Vagina (tissue), 2 donors: ENCODE data around the gene TMEM39A. TPM values are rescaled to one million over a fixed set of nuclear protein-coding genes. Genes with fewer than 3 reads are reported as not detected.

Source experiments
- DNase-seq, 2 donors: peaks; one replicate each; pipeline ENCODE4 v3.0.0-alpha.2; 2017; ENCODE audit errors: extremely low spot score in 2 of 2
- H3K27ac ChIP-seq: fragments of 200-600 bp; sonication (generic); one replicate; pipeline ENCODE4 v1.5.1; 2019
- H3K27me3 ChIP-seq: fragments of 200-600 bp; sonication (generic); one replicate; pipeline ENCODE4 v1.5.1; 2019
- H3K36me3 ChIP-seq, 2 donors: fragments of 200-600 bp; sonication (generic); one replicate each; pipeline ENCODE4 v1.5.1; 2017 to 2019
- H3K4me1 ChIP-seq: fragments of 200-600 bp; sonication (generic); one replicate; pipeline ENCODE4 v1.5.1; 2019
- H3K4me3 ChIP-seq, 2 donors: fragments of 200-600 bp; sonication (generic); 1 replicate in 1 of 2; 2 replicates in 1 of 2; pipeline ENCODE4 v1.5.1; 2016 to 2019
- H3K9me3 ChIP-seq: fragments of 200-600 bp; sonication (generic); one replicate; pipeline ENCODE4 v1.5.1; 2019
- CTCF ChIP-seq, 3 experiments: fragments of 450-650 bp in 2 of 3; fragments of 200-600 bp in 1 of 3; sonication (generic) in 1 of 3; IDR thresholded peaks; one replicate each; pipeline ENCODE4 v1.5.1; 2017 to 2019; ENCODE audit warnings: antibody characterized with exemption in 3 of 3, mild to moderate bottlenecking in 2 of 3, moderate library complexity in 2 of 3
- POLR2A ChIP-seq, 2 donors: fragments of 450-650 bp; IDR thresholded peaks; one replicate each; pipeline ENCODE4 v1.6.1; 2017; ENCODE audit warnings: antibody characterized with exemption in 2 of 2, mild to moderate bottlenecking in 2 of 2, moderate library complexity in 2 of 2
- POLR2AphosphoS5 ChIP-seq, 2 donors: sonication (generic); formaldehyde crosslinking; IDR thresholded peaks; one replicate each; pipeline ENCODE4 v1.9.0; 2017; ENCODE audit warnings: antibody characterized with exemption in 2 of 2, mild to moderate bottlenecking in 2 of 2, low read depth in 1 of 2; ENCODE audit not compliant: insufficient read depth in 1 of 2
- intact Hi-C: fragments of 100-400 bp; cut with DNase I; formaldehyde crosslinking; loops from one replicate; pipeline ENCODE4 v1.15.1; 2023
- total RNA-seq: library from RNA; depleted of rRNA; stranded (reverse); fragments of >200 nt; gene quantifications from one replicate; pipeline ENCODE4 v1.2.3, GENCODE V29; 2016

Gene TMEM39A
- total RNA-seq, 1 donor from 2014 or later: 27.0 TPM

- peaks cover 0 to 27% of the 10 kb centered on the region in 2 donors for H3K36me3 ChIP-seq
These were observed 66.5 kb downstream of the TMEM39A start for GRCh38 chr3:119396870-119397269.

GRCh38 chr3:119395923-119396358 lies 67.5 kb downstream of the TMEM39A start:
- Histone ChIP-seq H3K9me3 (no peaks in the 10 kb centered on the region), H3K27ac (no peak overlapping the region), H3K27me3 (no peaks in the 10 kb centered on the region), H3K4me3 (no peak overlapping the region), H3K4me1 (no peaks in the 10 kb centered on the region), H3K36me3 (peaks cover 0 to 24% of the 10 kb centered on the region in 2 donors)
- no peak for DNase-seq
- intact Hi-C loops: no loop called here
- TF ChIP-seq POLR2A (IDR thresholded peaks at IDR 0.05): no peak

More at GRCh38 chr3:119396870-119397269, 66.5 kb downstream of the TMEM39A start:
- no peak overlapping the region for H3K27ac ChIP-seq
- DNase-seq: no peak
- intact Hi-C loops: no loop called here
- no peaks in the 10 kb centered on the region for H3K27me3 ChIP-seq
- no peaks in the 10 kb centered on the region for H3K9me3 ChIP-seq
- TF ChIP-seq POLR2AphosphoS5 (IDR thresholded peaks at IDR 0.05; ENCODE audit: insufficient read depth in 1 of 2, low read depth in 1 of 2) (no peak), CTCF (IDR thresholded peaks at IDR 0.05) (no peak), POLR2A (IDR thresholded peaks at IDR 0.05) (no peak)
- H3K4me3 ChIP-seq: no peak overlapping the region
- H3K4me1 ChIP-seq: no peaks in the 10 kb centered on the region

GRCh38 chr3:119388577-119388976 lies 74.8 kb downstream of the TMEM39A start:
- intact Hi-C loops: no loop called here
- Histone ChIP-seq H3K27me3 (no peaks in the 10 kb centered on the region), H3K4me3 (no peak overlapping the region), H3K36me3 (peaks cover 0 to 22% of the 10 kb centered on the region in 2 donors), H3K4me1 (no peaks in the 10 kb centered on the region), H3K9me3 (no peaks in the 10 kb centered on the region), H3K27ac (no peak overlapping the region)
- DNase-seq: no peak
- TF ChIP-seq POLR2A (IDR thresholded peaks at IDR 0.05): no peak
- no peak for TF ChIP-seq CTCF (IDR thresholded peaks at IDR 0.05)
- no peak for TF ChIP-seq POLR2AphosphoS5 (IDR thresholded peaks at IDR 0.05; ENCODE audit: insufficient read depth in 1 of 2, low read depth in 1 of 2)

- intact Hi-C loops: no loop called here
- peaks cover 0 to 11% of the 10 kb centered on the region in 2 donors for H3K36me3 ChIP-seq
These were observed 81.3 kb downstream of the TMEM39A start for GRCh38 chr3:119382134-119382533.

GRCh38 chr3:119380697-119381096 lies 82.7 kb downstream of the TMEM39A start:
- intact Hi-C loops: no loop called here
- no peak for DNase-seq
- no peak overlapping the region for H3K27ac ChIP-seq
- H3K27me3 ChIP-seq: no peaks in the 10 kb centered on the region
- H3K36me3 ChIP-seq: peaks cover 0 to 11% of the 10 kb centered on the region in 2 donors
- no peaks in the 10 kb centered on the region for H3K9me3 ChIP-seq
- no peaks in the 10 kb centered on the region for H3K4me1 ChIP-seq
- TF ChIP-seq POLR2A (IDR thresholded peaks at IDR 0.05) (no peak), POLR2AphosphoS5 (IDR thresholded peaks at IDR 0.05; ENCODE audit: insufficient read depth in 1 of 2, low read depth in 1 of 2) (no peak), CTCF (IDR thresholded peaks at IDR 0.05) (no peak)
- H3K4me3 ChIP-seq: no peak overlapping the region

More at GRCh38 chr3:119382134-119382533, 81.3 kb downstream of the TMEM39A start:
- Histone ChIP-seq H3K9me3 (no peaks in the 10 kb centered on the region), H3K27ac (no peak overlapping the region), H3K4me3 (no peak overlapping the region), H3K27me3 (no peaks in the 10 kb centered on the region), H3K4me1 (no peaks in the 10 kb centered on the region)
- TF ChIP-seq POLR2A (IDR thresholded peaks at IDR 0.05) (no peak), CTCF (IDR thresholded peaks at IDR 0.05) (no peak), POLR2AphosphoS5 (IDR thresholded peaks at IDR 0.05; ENCODE audit: insufficient read depth in 1 of 2, low read depth in 1 of 2) (no peak)
- DNase-seq: no peak

Other genes starting within 250 kb of the TMEM39A start
- 12.0 TPM for gene B4GALT4, start 222.7 kb downstream of the TMEM39A start, total RNA-seq
- 13.0 TPM for gene ARHGAP31, start 169.2 kb downstream of the TMEM39A start, total RNA-seq
- 12.5 TPM for gene POGLUT1, start 5.3 kb upstream of the TMEM39A start, total RNA-seq
- gene TIMMDC1, start 34.9 kb upstream of the TMEM39A start, total RNA-seq: 30.0 TPM
- not detected for gene CD80, start 96.0 kb upstream of the TMEM39A start, total RNA-seq
- gene ADPRH, start 115.9 kb upstream of the TMEM39A start, total RNA-seq: 2.9 TPM
- gene PLA1A, start 134.3 kb upstream of the TMEM39A start, total RNA-seq: 1.7 TPM
- 3.4 TPM for gene POPDC2, start 197.0 kb upstream of the TMEM39A start, total RNA-seq
- 27.3 TPM for gene COX17, start 213.8 kb upstream of the TMEM39A start, total RNA-seq
- gene CFAP91, start 239.4 kb upstream of the TMEM39A start, total RNA-seq: 4.2 TPM